Fibroblast of lung (primary cell): ENCODE measurements around the gene DPM1. TPM values are rescaled to one million over a fixed set of nuclear protein-coding genes. Genes with fewer than 3 reads are reported as not detected.

ENCODE experiments used
- DNase-seq, 2 donors: peaks; one replicate each; pipeline versions ENCODE4 v3.0.0 to v3.0.0-alpha.2; 2010; ENCODE audit warnings: low read depth in 2 of 2
- H2AFZ ChIP-seq: 2 replicates; pipeline ENCODE4 v1.5.1; 2012; ENCODE audit warnings: low read length, control low read depth, inconsistent platforms
- H3K27ac ChIP-seq: 2 replicates; pipeline ENCODE4 v1.5.1; 2011; ENCODE audit warnings: low read length, control low read depth; ENCODE audit not compliant: insufficient read depth
- H3K27me3 ChIP-seq: 2 replicates; pipeline ENCODE4 v1.5.1; 2011; ENCODE audit warnings: mild to moderate bottlenecking, low read length; ENCODE audit not compliant: control insufficient read depth, insufficient read depth
- H3K36me3 ChIP-seq: 2 replicates; pipeline ENCODE4 v1.5.1; 2011; ENCODE audit warnings: low read length; ENCODE audit not compliant: control insufficient read depth, insufficient read depth
- H3K4me1 ChIP-seq: 2 replicates; pipeline ENCODE4 v1.5.1; 2011; ENCODE audit warnings: low read length; ENCODE audit not compliant: control insufficient read depth, insufficient read depth; ENCODE audit errors: extremely low read depth
- H3K4me2 ChIP-seq: 2 replicates; pipeline ENCODE4 v1.5.1; 2011; ENCODE audit warnings: low read length, control low read depth; ENCODE audit not compliant: insufficient read depth; ENCODE audit errors: extremely low read depth
- H3K4me3 ChIP-seq, 4 experiments: fragments of 200-600 bp in 1 of 4; sonication (generic) in 1 of 4; replicated peaks in 1 of 4; 2 replicates each; pipeline ENCODE4 v1.5.1; 2011 to 2016; ENCODE audit warnings: low read length in 4 of 4, low read depth in 3 of 4, mild to moderate bottlenecking in 3 of 4, control low read depth in 2 of 4, inconsistent platforms in 1 of 4, mixed read lengths in 1 of 4; ENCODE audit not compliant: insufficient read depth in 1 of 4; ENCODE audit errors: control extremely low read depth in 1 of 4
- H3K79me2 ChIP-seq: 2 replicates; pipeline ENCODE4 v1.5.1; 2012; ENCODE audit warnings: mild to moderate bottlenecking, low read length, inconsistent platforms; ENCODE audit not compliant: control insufficient read depth, insufficient read depth
- H3K9ac ChIP-seq: 2 replicates; pipeline ENCODE4 v1.5.1; 2011; ENCODE audit warnings: mild to moderate bottlenecking, low read length, control low read depth; ENCODE audit not compliant: insufficient read depth
- H3K9me3 ChIP-seq: 2 replicates; pipeline ENCODE4 v1.5.1; 2012; ENCODE audit warnings: low read depth, low read length; ENCODE audit not compliant: control insufficient read depth, insufficient read depth
- H4K20me1 ChIP-seq: 2 replicates; pipeline ENCODE4 v1.5.1; 2011; ENCODE audit warnings: low read length; ENCODE audit not compliant: control insufficient read depth, insufficient read depth; ENCODE audit errors: extremely low read depth
- CTCF ChIP-seq, 2 donors: IDR thresholded peaks in 1 of 2; conservative IDR thresholded peaks in 1 of 2; 1 replicate in 1 of 2; 2 replicates in 1 of 2; pipeline ENCODE4 v1.5.1; 2011 to 2012; ENCODE audit warnings: low read length in 2 of 2, control low read depth in 1 of 2, inconsistent platforms in 1 of 2, low read depth in 1 of 2, mild to moderate bottlenecking in 1 of 2
- EZH2 ChIP-seq: IDR thresholded peaks from 2 replicates; pipeline ENCODE4 v1.5.1; 2012; ENCODE audit warnings: low read length, control low read depth, mild to moderate bottlenecking; ENCODE audit errors: missing control alignments
- polyA plus RNA-seq, 2 donors: library from polyadenylated mRNA; depleted of rRNA in 1 of 2; stranded (reverse) in 1 of 2; unstranded in 1 of 2; fragments of >200 nt; gene quantifications; 2 replicates each; pipeline ENCODE4 v1.2.1, GENCODE V29; 2011 to 2012; ENCODE audit warnings: missing spikeins in 1 of 2
- total RNA-seq: library from RNA; depleted of rRNA; stranded (reverse); fragments of >200 nt; gene quantifications from 2 replicates; pipeline ENCODE4 v1.2.1, GENCODE V29; 2014

DPM1 gene
- total and polyA plus RNA-seq, 2 donors (not counting 1 experiment from before 2014, with no cell fraction given): 60.9 to 89.1 TPM

GRCh38 chr20:50926530-50926929, 31.8 kb downstream of the DPM1 start:
- Histone ChIP-seq H2AFZ (no peak overlapping the region), H3K9me3 (no peaks in the 10 kb centered on the region), H3K36me3 (peaks cover 3% of the 10 kb centered on the region), H3K9ac (no peak overlapping the region), H3K4me2 (no peak overlapping the region), H3K4me3 (no peak overlapping the region), H4K20me1 (no peaks in the 10 kb centered on the region), H3K27me3 (no peaks in the 10 kb centered on the region), H3K27ac (no peak overlapping the region), H3K79me2 (peaks cover 90% of the 10 kb centered on the region), H3K4me1 (peaks cover 6% of the 10 kb centered on the region)
- TF ChIP-seq CTCF (conservative IDR thresholded peaks at IDR 0.05 in 1 of 2, IDR thresholded peaks at IDR 0.05 in 1 of 2; ENCODE audit: low read depth in 1 of 2, low read length in 2 of 2) (no peak), EZH2 (no peak)
- no peak for DNase-seq

GRCh38 chr20:50924261-50924920, 33.9 kb downstream of the DPM1 start:
- Histone ChIP-seq H4K20me1 (peaks cover 2% of the 10 kb centered on the region), H2AFZ (no peak overlapping the region), H3K4me3 (no peak overlapping the region), H3K9ac (no peak overlapping the region), H3K27me3 (no peaks in the 10 kb centered on the region), H3K4me2 (no peak overlapping the region), H3K36me3 (peaks cover 3% of the 10 kb centered on the region), H3K4me1 (peaks cover 9% of the 10 kb centered on the region), H3K79me2 (peaks cover 99% of the 10 kb centered on the region), H3K9me3 (no peaks in the 10 kb centered on the region), H3K27ac (no peak overlapping the region)
- DNase-seq: peak in 1 of 2 donors; percentile 54
- TF ChIP-seq CTCF (conservative IDR thresholded peaks at IDR 0.05 in 1 of 2, IDR thresholded peaks at IDR 0.05 in 1 of 2; ENCODE audit: low read depth in 1 of 2, low read length in 2 of 2) (no peak), EZH2 (no peak)

- Histone ChIP-seq H3K9ac (no peak overlapping the region), H2AFZ (no peak overlapping the region), H3K36me3 (no peaks in the 10 kb centered on the region), H3K4me2 (no peak overlapping the region), H3K9me3 (no peaks in the 10 kb centered on the region), H3K4me3 (no peak overlapping the region), H3K4me1 (peaks cover 16% of the 10 kb centered on the region), H4K20me1 (peaks cover 10% of the 10 kb centered on the region), H3K79me2 (peaks cover 99% of the 10 kb centered on the region), H3K27me3 (no peaks in the 10 kb centered on the region), H3K27ac (peak overlapping the region; percentile 59)
- TF ChIP-seq CTCF (conservative IDR thresholded peaks at IDR 0.05 in 1 of 2, IDR thresholded peaks at IDR 0.05 in 1 of 2; ENCODE audit: low read depth in 1 of 2, low read length in 2 of 2) (no peak), EZH2 (no peak)
- no peak for DNase-seq
Observed at GRCh38 chr20:50921803-50922501, 36.4 kb downstream of the DPM1 start.
